H9 (cell line): ENCODE measurements around the gene COL19A1. TPM values are rescaled to one million over a fixed set of nuclear protein-coding genes. Genes with fewer than 3 reads are reported as not detected.

ENCODE experiments used
- DNase-seq: peaks from one replicate; pipeline ENCODE4 v3.0.0-alpha.2; 2017
- H2AFZ ChIP-seq: one replicate; pipeline ENCODE4 v1.6.1; 2013; ENCODE audit warnings: mild to moderate bottlenecking, low read length, control low read depth, moderate library complexity
- H2AK5ac ChIP-seq: 2 replicates; pipeline ENCODE4 v1.6.1; 2013; ENCODE audit warnings: low read length, control low read depth, mixed read lengths; ENCODE audit not compliant: insufficient read length
- H2BK120ac ChIP-seq: one replicate; pipeline ENCODE4 v1.6.1; 2013; ENCODE audit warnings: low read depth, mild to moderate bottlenecking, low read length, control low read depth, inconsistent platforms; ENCODE audit not compliant: poor library complexity, severe bottlenecking
- H2BK12ac ChIP-seq: 2 replicates; pipeline ENCODE4 v1.6.1; 2013; ENCODE audit warnings: low read length, control low read depth, mixed read lengths, low read depth; ENCODE audit not compliant: insufficient read length
- H2BK15ac ChIP-seq: 2 replicates; pipeline ENCODE4 v1.6.1; 2013; ENCODE audit warnings: low read depth, low read length, control low read depth
- H2BK20ac ChIP-seq: one replicate; pipeline ENCODE4 v1.6.1; 2013; ENCODE audit warnings: low read depth, mild to moderate bottlenecking, low read length, control low read depth, inconsistent platforms; ENCODE audit not compliant: poor library complexity, severe bottlenecking
- H2BK5ac ChIP-seq: 2 replicates; pipeline ENCODE4 v1.6.1; 2013; ENCODE audit warnings: low read length, control low read depth, mixed read lengths; ENCODE audit not compliant: insufficient read length
- H3K14ac ChIP-seq: 2 replicates; pipeline ENCODE4 v1.6.1; 2013; ENCODE audit warnings: low read length, control low read depth; ENCODE audit not compliant: insufficient read depth
- H3K18ac ChIP-seq: 2 replicates; pipeline ENCODE4 v1.6.1; 2013; ENCODE audit warnings: low read depth, mild to moderate bottlenecking, mixed read lengths, low read length, control low read depth; ENCODE audit not compliant: insufficient read length
- H3K23ac ChIP-seq: 2 replicates; pipeline ENCODE4 v1.6.1; 2013; ENCODE audit warnings: low read length, control low read depth, mixed read lengths, low read depth; ENCODE audit not compliant: insufficient read length
- H3K23me2 ChIP-seq: 2 replicates; pipeline ENCODE4 v1.6.1; 2013; ENCODE audit warnings: low read depth, mild to moderate bottlenecking, mixed read lengths, low read length, control low read depth; ENCODE audit not compliant: insufficient read length, poor library complexity, severe bottlenecking
- H3K27ac ChIP-seq: 2 replicates; pipeline ENCODE4 v1.5.1; 2013; ENCODE audit warnings: low read length, control low read depth, mixed read lengths, low read depth; ENCODE audit not compliant: insufficient read length
- H3K27me3 ChIP-seq: 2 replicates; pipeline ENCODE4 v1.6.1; 2013; ENCODE audit warnings: low read length, control low read depth, inconsistent platforms; ENCODE audit not compliant: insufficient read depth
- H3K4ac ChIP-seq: 2 replicates; pipeline ENCODE4 v1.6.1; 2013; ENCODE audit warnings: low read depth, mild to moderate bottlenecking, control low read depth, inconsistent platforms, low read length, moderate library complexity
- H3K4me1 ChIP-seq: 2 replicates; pipeline ENCODE4 v1.6.1; 2013; ENCODE audit warnings: low read length, control low read depth, inconsistent platforms; ENCODE audit not compliant: insufficient read depth
- H3K4me2 ChIP-seq: 2 replicates; pipeline ENCODE4 v1.6.1; 2013; ENCODE audit warnings: low read length, control low read depth, mixed read lengths; ENCODE audit not compliant: insufficient read length, insufficient read depth
- H3K56ac ChIP-seq: 2 replicates; pipeline ENCODE4 v1.6.1; 2013; ENCODE audit warnings: low read depth, mild to moderate bottlenecking, mixed read lengths, low read length, control low read depth; ENCODE audit not compliant: insufficient read length
- H3K79me1 ChIP-seq: 2 replicates; pipeline ENCODE4 v1.6.1; 2013; ENCODE audit warnings: low read depth, mild to moderate bottlenecking, moderate library complexity, low read length, control low read depth, inconsistent platforms; ENCODE audit not compliant: insufficient read depth, poor library complexity, severe bottlenecking
- H3K79me2 ChIP-seq: 2 replicates; pipeline ENCODE4 v1.6.1; 2013; ENCODE audit warnings: low read length, control low read depth, inconsistent platforms; ENCODE audit not compliant: insufficient read depth
- H3K9ac ChIP-seq: 2 replicates; pipeline ENCODE4 v1.6.1; 2013; ENCODE audit warnings: low read length, control low read depth, mixed read lengths; ENCODE audit not compliant: insufficient read length; ENCODE audit errors: extremely low read depth
- H3K9me3 ChIP-seq: one replicate; pipeline ENCODE4 v1.6.1; 2013; ENCODE audit warnings: low read depth, low read length, inconsistent platforms; ENCODE audit not compliant: control insufficient read depth
- H3T11ph ChIP-seq: one replicate; pipeline ENCODE4 v1.6.1; 2013; ENCODE audit warnings: mild to moderate bottlenecking, low read length, control low read depth, inconsistent platforms
- H4K20me1 ChIP-seq: one replicate; pipeline ENCODE4 v1.6.1; 2013; ENCODE audit not compliant: control insufficient read depth, insufficient read length, insufficient read depth
- H4K5ac ChIP-seq: 2 replicates; pipeline ENCODE4 v1.6.1; 2013; ENCODE audit warnings: low read depth, mild to moderate bottlenecking, mixed read lengths, low read length, control low read depth; ENCODE audit not compliant: insufficient read length
- H4K8ac ChIP-seq: replicated peaks from 2 replicates; pipeline ENCODE4 v1.6.1; 2013; ENCODE audit warnings: low read length, control low read depth, mixed read lengths, low read depth; ENCODE audit not compliant: insufficient read length
- H4K91ac ChIP-seq: 2 replicates; pipeline ENCODE4 v1.6.1; 2013; ENCODE audit warnings: low read depth, mild to moderate bottlenecking, moderate library complexity, mixed read lengths, low read length, control low read depth; ENCODE audit not compliant: insufficient read length
- H3K27ac Mint-ChIP-seq, 3 experiments: 2 replicates in 2 of 3; 3 replicates in 1 of 3; pipeline ENCODE4 v1.8.0; 2020 to 2021; ENCODE audit warnings: mixed read lengths in 3 of 3, mild to moderate bottlenecking in 1 of 3, moderate library complexity in 1 of 3
- H3K27me3 Mint-ChIP-seq: 2 replicates; pipeline ENCODE4 v1.8.0; 2021; ENCODE audit warnings: low read depth, mild to moderate bottlenecking, moderate library complexity, mixed read lengths
- H3K36me3 Mint-ChIP-seq, 3 experiments: 2 replicates in 2 of 3; 3 replicates in 1 of 3; pipeline ENCODE4 v1.8.0; 2020 to 2021; ENCODE audit warnings: low read depth in 3 of 3, mixed read lengths in 3 of 3; ENCODE audit not compliant: insufficient read depth in 1 of 3
- H3K4me1 Mint-ChIP-seq, 2 experiments: 2 replicates each; pipeline ENCODE4 v1.8.0; 2020; ENCODE audit warnings: mixed read lengths in 2 of 2
- H3K4me3 Mint-ChIP-seq, 2 experiments: 2 replicates in 1 of 2; 3 replicates in 1 of 2; pipeline ENCODE4 v1.8.0; 2020 to 2021; ENCODE audit warnings: mild to moderate bottlenecking in 2 of 2, mixed read lengths in 2 of 2, moderate library complexity in 1 of 2
- H3K9me3 Mint-ChIP-seq, 2 experiments: 2 replicates in 1 of 2; 3 replicates in 1 of 2; pipeline ENCODE4 v1.8.0; 2020; ENCODE audit warnings: mild to moderate bottlenecking in 2 of 2, mixed read lengths in 2 of 2, moderate library complexity in 1 of 2
- CTCF ChIP-seq: fragments of 200-600 bp; sonication (generic); conservative IDR thresholded peaks from 3 replicates; pipeline ENCODE4 v1.8.0; 2021; ENCODE audit warnings: antibody characterized with exemption, mild to moderate bottlenecking
- WGBS: extraction: QIAGEN DNeasy Blood & Tissue Kit; methylation state at CpG from one replicate; pipeline ENCODE4 v1.1.7; 2013; ENCODE audit warnings: missing lambda C conversion rate, low lambda C conversion rate, mixed read lengths; ENCODE audit not compliant: insufficient read length; ENCODE audit errors: extremely low coverage; 5-methylcytosine and 5-hydroxymethylcytosine counted together
- total RNA-seq: library from RNA; stranded (reverse); gene quantifications from 2 replicates; pipeline ENCODE4 v1.2.1, GENCODE V29; 2021

COL19A1 gene
- total RNA-seq, 1 experiment from 2014 or later: not detected

GRCh38 chr6:69873291-69873690 lies 6.9 kb downstream of the COL19A1 start:
- peaks cover 5 to 6% of the 10 kb centered on the region in 2 experiments for H3K4me1 Mint-ChIP-seq
- H2AK5ac ChIP-seq: no peak overlapping the region
- H3K23ac ChIP-seq: no peak overlapping the region
- H2BK5ac ChIP-seq: no peak overlapping the region
- H3K27me3 Mint-ChIP-seq: peaks cover 24% of the 10 kb centered on the region
- H2BK15ac ChIP-seq: no peak overlapping the region
- no peak overlapping the region for H2BK20ac ChIP-seq
- no peak overlapping the region for H2BK12ac ChIP-seq
- H3K9me3 ChIP-seq: no peaks in the 10 kb centered on the region
- no peak overlapping the region for H3K27ac ChIP-seq
- H4K91ac ChIP-seq: no peak overlapping the region
- H3K79me2 ChIP-seq: no peaks in the 10 kb centered on the region
- no peak overlapping the region for H3K9ac ChIP-seq
- no peak overlapping the region for H3K27ac Mint-ChIP-seq
- H3K23me2 ChIP-seq: no peaks in the 10 kb centered on the region
- H3K4ac ChIP-seq: no peak overlapping the region
- no peaks in the 10 kb centered on the region for H4K20me1 ChIP-seq
- no peaks in the 10 kb centered on the region for H3K27me3 ChIP-seq
- no peak overlapping the region for H3K14ac ChIP-seq
- no peak overlapping the region for H3K4me3 Mint-ChIP-seq
- no peak overlapping the region for H3K18ac ChIP-seq
- no peak overlapping the region for H2AFZ ChIP-seq
- no peak overlapping the region for H3K4me2 ChIP-seq
- no CpG with 5 or more reads among the region's 2 CpGs for WGBS
- no peaks in the 10 kb centered on the region for H3K36me3 Mint-ChIP-seq
- no peak overlapping the region for H2BK120ac ChIP-seq
- DNase-seq: no peak
- no peak for TF ChIP-seq CTCF
- no peaks in the 10 kb centered on the region for H3K79me1 ChIP-seq
- H3K4me1 ChIP-seq: no peaks in the 10 kb centered on the region
- H3K9me3 Mint-ChIP-seq: no peaks in the 10 kb centered on the region
- H4K5ac ChIP-seq: no peak overlapping the region
- no peak overlapping the region for H3T11ph ChIP-seq
- no peak overlapping the region for H4K8ac ChIP-seq
- no peak overlapping the region for H3K56ac ChIP-seq
